HEK293 (cell line): ENCODE results near the gene AURKA.
A peak's percentile ranks its signal among the peaks of the same experiment; 100 is the strongest.

Source experiments
- CTCF ChIA-PET: fragments of 350-600 bp; formaldehyde crosslinking; extraction: SDS; loops from one replicate; lab custom pipeline; 2021; ENCODE audit warnings: antibody characterized with exemption; lab: Yijun Ruan, JAX
- POLR2A ChIA-PET: fragments of 300-600 bp; formaldehyde crosslinking; extraction: SDS; loops from one replicate; lab custom pipeline; 2020; ENCODE audit warnings: antibody characterized with exemption, inconsistent platforms; lab: Yijun Ruan, JAX
- H3K27ac ChIP-seq: fragments of 200-500 bp; sonication (Bioruptor generic); 2 replicates; pipeline ENCODE4 v1.5.1; 2014; ENCODE audit warnings: low read depth, low read length, control low read depth, inconsistent platforms; ENCODE audit errors: extremely low read depth
- H3K36me3 ChIP-seq, 2 experiments: fragments of 200-500 bp in 1 of 2; sonication (Bioruptor generic) in 1 of 2; 1 replicate in 1 of 2; 2 replicates in 1 of 2; pipeline ENCODE4 v1.5.1; 2014 to 2017; ENCODE audit warnings: inconsistent platforms in 2 of 2, low read length in 2 of 2; ENCODE audit not compliant: control insufficient read depth in 2 of 2, insufficient read depth in 1 of 2
- H3K4me1 ChIP-seq: fragments of 200-500 bp; sonication (Bioruptor generic); 2 replicates; pipeline ENCODE4 v1.5.1; 2014; ENCODE audit warnings: mild to moderate bottlenecking, low read length, inconsistent platforms; ENCODE audit not compliant: control insufficient read depth, insufficient read depth
- H3K4me3 ChIP-seq: 2 replicates; pipeline ENCODE4 v1.5.1; 2011; ENCODE audit warnings: low read depth, mild to moderate bottlenecking, control low read depth, low read length, moderate library complexity
- H3K9me3 ChIP-seq: fragments of 200-500 bp; sonication (Bioruptor generic); 2 replicates; pipeline ENCODE4 v1.5.1; 2014; ENCODE audit warnings: low read depth, low read length, inconsistent platforms; ENCODE audit not compliant: control insufficient read depth, insufficient read depth
- EGR2 ChIP-seq: fragments of 450-650 bp; formaldehyde crosslinking; IDR thresholded peaks from 2 replicates; pipeline ENCODE4 v1.5.1; 2016; ENCODE audit warnings: low read depth, missing biosample characterization, missing genetic modification characterization
- MEIS1 ChIP-seq: sonication (generic); formaldehyde crosslinking; IDR thresholded peaks from 2 replicates; pipeline ENCODE4 v1.8.1; 2022; ENCODE audit warnings: missing genetic modification reagents, mild to moderate bottlenecking, borderline replicate concordance
- TRIM28 ChIP-seq: IDR thresholded peaks from 2 replicates; pipeline ENCODE4 v1.6.1; 2011; ENCODE audit warnings: low read length, control low read depth, borderline replicate concordance
- ZFHX2 ChIP-seq: fragments of 450-650 bp; formaldehyde crosslinking; conservative IDR thresholded peaks from 2 replicates; pipeline ENCODE4 v1.5.1; 2016; ENCODE audit warnings: missing biosample characterization, missing genetic modification characterization
- ZNF274 ChIP-seq, 2 experiments: fragments of 200-500 bp in 1 of 2; fragments of 450-650 bp in 1 of 2; sonication (Bioruptor generic) in 1 of 2; formaldehyde crosslinking in 1 of 2; IDR thresholded peaks; 2 replicates each; pipeline versions ENCODE4 v1.5.1 to v1.6.1; 2014 to 2016; ENCODE audit warnings: borderline replicate concordance in 1 of 2, inconsistent platforms in 1 of 2, low read length in 1 of 2, missing biosample characterization in 1 of 2, missing genetic modification characterization in 1 of 2
- ZNF362 ChIP-seq: fragments of 450-650 bp; formaldehyde crosslinking; IDR thresholded peaks from 2 replicates; pipeline ENCODE4 v1.5.1; 2016; ENCODE audit warnings: missing biosample characterization, missing genetic modification characterization
- ZNF391 ChIP-seq: fragments of 450-650 bp; formaldehyde crosslinking; IDR thresholded peaks from 2 replicates; pipeline ENCODE4 v1.5.1; 2016; ENCODE audit warnings: low read depth, missing biosample characterization, missing genetic modification characterization, borderline replicate concordance
- ZNF639 ChIP-seq: fragments of 450-650 bp; formaldehyde crosslinking; IDR thresholded peaks from 2 replicates; pipeline ENCODE4 v1.5.1; 2016; ENCODE audit warnings: missing biosample characterization, missing genetic modification characterization
- ZNF792 ChIP-seq: fragments of 450-650 bp; formaldehyde crosslinking; IDR thresholded peaks from 2 replicates; pipeline ENCODE4 v1.5.1; 2016; ENCODE audit warnings: missing biosample characterization, missing genetic modification characterization
- ZNF837 ChIP-seq: fragments of 450-650 bp; formaldehyde crosslinking; IDR thresholded peaks from 2 replicates; pipeline ENCODE4 v1.5.1; 2016; ENCODE audit warnings: missing biosample characterization, missing genetic modification characterization
- ZSCAN18 ChIP-seq: fragments of 450-650 bp; formaldehyde crosslinking; IDR thresholded peaks from 2 replicates; pipeline ENCODE4 v1.5.1; 2016; ENCODE audit warnings: missing biosample characterization, missing genetic modification characterization
- ZSCAN5A ChIP-seq: fragments of 450-650 bp; formaldehyde crosslinking; IDR thresholded peaks from 2 replicates; pipeline ENCODE4 v1.5.1; 2016; ENCODE audit warnings: missing biosample characterization, missing genetic modification characterization
- TF ChIP-seq, protein P1 (sequence below): fragments of 450-650 bp; formaldehyde crosslinking; IDR thresholded peaks from 2 replicates; pipeline ENCODE4 v1.5.1; 2016; ENCODE audit warnings: missing biosample characterization, missing genetic modification characterization

AURKA gene

GRCh38 chr20:56417402-56417801 is 25.4 kb upstream of the AURKA start:
- Histone ChIP-seq H3K9me3 (no peaks in the 10 kb centered on the region), H3K27ac (no peak overlapping the region), H3K36me3 (peaks cover 0 to 26% of the 10 kb centered on the region in 2 experiments; a peak in 1 of 3 replicates), H3K4me1 (no peaks in the 10 kb centered on the region), H3K4me3 (no peak overlapping the region)
- ChIA-PET POLR2A (no interaction called here), CTCF (interaction anchor here (0.7 kb wide), 1 partner anchor 11 kb away, joined by 6 read pairs; no protein-coding TSS in a partner anchor)
- no peak for TF ChIP-seq ZSCAN5A (tag by site-specific recombination)
- TF ChIP-seq ZSCAN18 (tag by site-specific recombination) = no peak
- TF ChIP-seq, protein P1, sequence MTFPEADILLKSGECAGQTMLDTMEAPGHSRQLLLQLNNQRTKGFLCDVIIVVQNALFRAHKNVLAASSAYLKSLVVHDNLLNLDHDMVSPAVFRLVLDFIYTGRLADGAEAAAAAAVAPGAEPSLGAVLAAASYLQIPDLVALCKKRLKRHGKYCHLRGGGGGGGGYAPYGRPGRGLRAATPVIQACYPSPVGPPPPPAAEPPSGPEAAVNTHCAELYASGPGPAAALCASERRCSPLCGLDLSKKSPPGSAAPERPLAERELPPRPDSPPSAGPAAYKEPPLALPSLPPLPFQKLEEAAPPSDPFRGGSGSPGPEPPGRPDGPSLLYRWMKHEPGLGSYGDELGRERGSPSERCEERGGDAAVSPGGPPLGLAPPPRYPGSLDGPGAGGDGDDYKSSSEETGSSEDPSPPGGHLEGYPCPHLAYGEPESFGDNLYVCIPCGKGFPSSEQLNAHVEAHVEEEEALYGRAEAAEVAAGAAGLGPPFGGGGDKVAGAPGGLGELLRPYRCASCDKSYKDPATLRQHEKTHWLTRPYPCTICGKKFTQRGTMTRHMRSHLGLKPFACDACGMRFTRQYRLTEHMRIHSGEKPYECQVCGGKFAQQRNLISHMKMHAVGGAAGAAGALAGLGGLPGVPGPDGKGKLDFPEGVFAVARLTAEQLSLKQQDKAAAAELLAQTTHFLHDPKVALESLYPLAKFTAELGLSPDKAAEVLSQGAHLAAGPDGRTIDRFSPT (tag by site-specific recombination) = no peak
- TF ChIP-seq ZNF274 (IDR thresholded peaks at IDR 0.05; ENCODE audit: low read length) = no peak
- TF ChIP-seq ZNF274 (tag by site-specific recombination; IDR thresholded peaks at IDR 0.05; ENCODE audit: borderline replicate concordance) = no peak
- no peak for TF ChIP-seq ZNF639 (tag by site-specific recombination)
- no peak for TF ChIP-seq ZNF362 (tag by site-specific recombination)
- TF ChIP-seq ZNF391 = no peak
- no peak for TF ChIP-seq ZNF837 (tag by site-specific recombination)
- TF ChIP-seq ZNF792 (tag by site-specific recombination) = no peak
- TF ChIP-seq MEIS1 (CRISPR knock-in tag) = no peak

GRCh38 chr20:56414842-56415765 is 23.1 kb upstream of the AURKA start:
- ChIA-PET CTCF (interaction anchor here (0.6 kb wide), 1 partner anchor 135 kb away, joined by 3 read pairs; no protein-coding TSS in a partner anchor), POLR2A (no interaction called here)
- H3K9me3 ChIP-seq = no peaks in the 10 kb centered on the region
- H3K27ac ChIP-seq = no peak overlapping the region
- no peak for TF ChIP-seq TRIM28
- peak; percentile 46; the same call in 1 of the 2 replicates for TF ChIP-seq ZFHX2
- peak; percentile 68 for TF ChIP-seq EGR2 (tag by site-specific recombination)
- H3K36me3 ChIP-seq = peaks cover 0 to 29% of the 10 kb centered on the region in 2 experiments; a peak in 1 of 3 replicates
- H3K4me1 ChIP-seq = no peaks in the 10 kb centered on the region
- no peak overlapping the region for H3K4me3 ChIP-seq
